GM12878 (cell line): ENCODE results near the gene ANO7. TPM values are rescaled to one million over a fixed set of nuclear protein-coding genes. Genes with fewer than 3 reads are reported as not detected.

Experiments used
- BCL11A ChIP-seq: IDR thresholded peaks from 2 replicates; pipeline ENCODE4 v1.6.1; 2011; ENCODE audit warnings: low read depth, low read length
- CBX3 ChIP-seq: fragments of 200-600 bp; sonication (generic); IDR thresholded peaks from 2 replicates; pipeline ENCODE4 v1.6.1; 2016; ENCODE audit warnings: low read depth, borderline replicate concordance
- HDGF ChIP-seq: fragments of 450-650 bp; IDR thresholded peaks from 2 replicates; pipeline ENCODE4 v1.6.1; 2016; ENCODE audit warnings: antibody characterized with exemption
- MTA3 ChIP-seq: IDR thresholded peaks from 2 replicates; pipeline ENCODE4 v1.6.1; 2012; ENCODE audit warnings: low read length, inconsistent platforms, borderline replicate concordance
- NFXL1 ChIP-seq: fragments of 450-650 bp; IDR thresholded peaks from 2 replicates; pipeline ENCODE4 v1.6.1; 2017; ENCODE audit warnings: antibody characterized with exemption, mild to moderate bottlenecking, borderline replicate concordance
- RAD21 ChIP-seq: IDR thresholded peaks from 2 replicates; pipeline ENCODE4 v1.6.1; 2011; ENCODE audit warnings: mild to moderate bottlenecking, low read depth, low read length, moderate library complexity; ENCODE audit not compliant: insufficient read depth
- ZBTB4 ChIP-seq: fragments of 450-650 bp; formaldehyde crosslinking; IDR thresholded peaks from 2 replicates; pipeline ENCODE4 v1.4.0; 2022; ENCODE audit warnings: mild to moderate bottlenecking, moderate library complexity
- polyA plus RNA-seq, 11 experiments: library from polyadenylated mRNA; depleted of rRNA in 4 of 11; unstranded in 6 of 11; stranded (reverse) in 5 of 11; fragments of >200 nt; fragmentation: Nextera tagmentation in 4 of 11; fragmentation: Illumina TruSeq in 1 of 11; extraction: Ambion mirVana in 4 of 11; extraction: Trizol in 1 of 11; gene quantifications; 1 replicate in 1 of 11; 2 replicates in 10 of 11; pipeline versions ENCODE4 v1.2.1 to v1.2.3, GENCODE V29; 2011 to 2016; ENCODE audit warnings: inconsistent platforms in 2 of 11, missing spikeins in 2 of 11, low read depth in 1 of 11
- total RNA-seq, 4 experiments: library from RNA; depleted of rRNA in 3 of 4; stranded (reverse); fragments of >200 nt in 3 of 4; fragmentation: Illumina TruSeq in 1 of 4; extraction: Trizol in 1 of 4; gene quantifications; 2 replicates each; pipeline versions ENCODE4 v1.2.1 to v1.2.3, GENCODE V29; 2013 to 2021
- TF ChIP-seq, protein P1 (sequence below): fragments of 450-650 bp; formaldehyde crosslinking; IDR thresholded peaks from 2 replicates; pipeline ENCODE4 v1.4.0; 2020; ENCODE audit warnings: mild to moderate bottlenecking, moderate library complexity

ANO7 gene
- total and polyA plus RNA-seq, 10 of the 15 experiments (the other 5 are each of a cell fraction or from before 2014, with no cell fraction given), result 0.08 to 1.4 (median 0.44) TPM

- TF ChIP-seq RAD21 (no peak), MTA3 (no peak), ZBTB4 (no peak), HDGF (no peak), BCL11A (no peak), NFXL1 (no peak), CBX3 (no peak)
- TF ChIP-seq, protein P1, sequence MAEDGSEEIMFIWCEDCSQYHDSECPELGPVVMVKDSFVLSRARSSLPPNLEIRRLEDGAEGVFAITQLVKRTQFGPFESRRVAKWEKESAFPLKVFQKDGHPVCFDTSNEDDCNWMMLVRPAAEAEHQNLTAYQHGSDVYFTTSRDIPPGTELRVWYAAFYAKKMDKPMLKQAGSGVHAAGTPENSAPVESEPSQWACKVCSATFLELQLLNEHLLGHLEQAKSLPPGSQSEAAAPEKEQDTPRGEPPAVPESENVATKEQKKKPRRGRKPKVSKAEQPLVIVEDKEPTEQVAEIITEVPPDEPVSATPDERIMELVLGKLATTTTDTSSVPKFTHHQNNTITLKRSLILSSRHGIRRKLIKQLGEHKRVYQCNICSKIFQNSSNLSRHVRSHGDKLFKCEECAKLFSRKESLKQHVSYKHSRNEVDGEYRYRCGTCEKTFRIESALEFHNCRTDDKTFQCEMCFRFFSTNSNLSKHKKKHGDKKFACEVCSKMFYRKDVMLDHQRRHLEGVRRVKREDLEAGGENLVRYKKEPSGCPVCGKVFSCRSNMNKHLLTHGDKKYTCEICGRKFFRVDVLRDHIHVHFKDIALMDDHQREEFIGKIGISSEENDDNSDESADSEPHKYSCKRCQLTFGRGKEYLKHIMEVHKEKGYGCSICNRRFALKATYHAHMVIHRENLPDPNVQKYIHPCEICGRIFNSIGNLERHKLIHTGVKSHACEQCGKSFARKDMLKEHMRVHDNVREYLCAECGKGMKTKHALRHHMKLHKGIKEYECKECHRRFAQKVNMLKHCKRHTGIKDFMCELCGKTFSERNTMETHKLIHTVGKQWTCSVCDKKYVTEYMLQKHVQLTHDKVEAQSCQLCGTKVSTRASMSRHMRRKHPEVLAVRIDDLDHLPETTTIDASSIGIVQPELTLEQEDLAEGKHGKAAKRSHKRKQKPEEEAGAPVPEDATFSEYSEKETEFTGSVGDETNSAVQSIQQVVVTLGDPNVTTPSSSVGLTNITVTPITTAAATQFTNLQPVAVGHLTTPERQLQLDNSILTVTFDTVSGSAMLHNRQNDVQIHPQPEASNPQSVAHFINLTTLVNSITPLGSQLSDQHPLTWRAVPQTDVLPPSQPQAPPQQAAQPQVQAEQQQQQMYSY (CRISPR knock-in tag), result no peak
Observed at GRCh38 chr2:241148239-241148638, 40.2 kb upstream of the ANO7 start (continued).
